ENCODE measurements around the gene ADAP1. TPM values are rescaled to one million over a fixed set of nuclear protein-coding genes. Genes with fewer than 3 reads are reported as not detected.
A peak's percentile ranks its signal among the peaks of the same experiment; 100 is the strongest.

The ADAP1 gene
- total and polyA plus RNA-seq, 2 of the 13 experiments (the other 11 are each of a cell fraction or from before 2014, with no cell fraction given) = 10.5 to 24.6 TPM

GRCh38 chr7:985915-986741 is 31.6 kb upstream of the ADAP1 start (continued):
- TF ChIP-seq, protein P1, sequence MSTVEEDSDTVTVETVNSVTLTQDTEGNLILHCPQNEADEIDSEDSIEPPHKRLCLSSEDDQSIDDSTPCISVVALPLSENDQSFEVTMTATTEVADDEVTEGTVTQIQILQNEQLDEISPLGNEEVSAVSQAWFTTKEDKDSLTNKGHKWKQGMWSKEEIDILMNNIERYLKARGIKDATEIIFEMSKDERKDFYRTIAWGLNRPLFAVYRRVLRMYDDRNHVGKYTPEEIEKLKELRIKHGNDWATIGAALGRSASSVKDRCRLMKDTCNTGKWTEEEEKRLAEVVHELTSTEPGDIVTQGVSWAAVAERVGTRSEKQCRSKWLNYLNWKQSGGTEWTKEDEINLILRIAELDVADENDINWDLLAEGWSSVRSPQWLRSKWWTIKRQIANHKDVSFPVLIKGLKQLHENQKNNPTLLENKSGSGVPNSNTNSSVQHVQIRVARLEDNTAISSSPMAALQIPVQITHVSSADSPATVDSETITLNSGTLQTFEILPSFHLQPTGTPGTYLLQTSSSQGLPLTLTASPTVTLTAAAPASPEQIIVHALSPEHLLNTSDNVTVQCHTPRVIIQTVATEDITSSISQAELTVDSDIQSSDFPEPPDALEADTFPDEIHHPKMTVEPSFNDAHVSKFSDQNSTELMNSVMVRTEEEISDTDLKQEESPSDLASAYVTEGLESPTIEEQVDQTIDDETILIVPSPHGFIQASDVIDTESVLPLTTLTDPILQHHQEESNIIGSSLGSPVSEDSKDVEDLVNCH (CRISPR knock-in tag; IDR thresholded peaks at IDR 0.05) = no peak
- TF ChIP-seq ZNF510 (CRISPR knock-in tag; IDR thresholded peaks at IDR 0.05; ENCODE audit: low read depth) (no peak), ZFP82 (CRISPR knock-in tag; IDR thresholded peaks at IDR 0.05; ENCODE audit: borderline replicate concordance) (no peak), ZNF101 (CRISPR knock-in tag; IDR thresholded peaks at IDR 0.05; ENCODE audit: borderline replicate concordance, low read depth) (no peak), YEATS4 (CRISPR knock-in tag; IDR thresholded peaks at IDR 0.05; ENCODE audit: borderline replicate concordance) (no peak), ERF (CRISPR knock-in tag; IDR thresholded peaks at IDR 0.05) (0 out of 2 replicates have a peak, but pooled peaks have one; percentile 28), ZFYVE20 (CRISPR knock-in tag; IDR thresholded peaks at IDR 0.05; ENCODE audit: borderline replicate concordance, low read depth) (no peak), ZNF580 (CRISPR knock-in tag; IDR thresholded peaks at IDR 0.05; ENCODE audit: borderline replicate concordance, low read depth) (peak; percentile 25; the same call in 1 of the 2 replicates), ZNF44 (CRISPR knock-in tag; IDR thresholded peaks at IDR 0.05) (no peak), HOXD1 (CRISPR knock-in tag; IDR thresholded peaks at IDR 0.05) (no peak), ZNF160 (CRISPR knock-in tag; IDR thresholded peaks at IDR 0.05) (no peak), HIC2 (CRISPR knock-in tag; IDR thresholded peaks at IDR 0.05; ENCODE audit: low read depth) (peak; percentile 88), ZNF343 (CRISPR knock-in tag; IDR thresholded peaks at IDR 0.05) (no peak), MLLT10 (CRISPR knock-in tag; IDR thresholded peaks at IDR 0.05) (no peak), FOSL2 (CRISPR knock-in tag; IDR thresholded peaks at IDR 0.05) (peak; percentile 86), HNRNPL (IDR thresholded peaks at IDR 0.05; ENCODE audit: low read depth, low read length) (peak; percentile 93), TGIF2 (CRISPR knock-in tag; IDR thresholded peaks at IDR 0.05) (no peak), RXRA (CRISPR knock-in tag; IDR thresholded peaks at IDR 0.05) (peak; percentile 25; the same call in 1 of the 2 replicates), SKI (IDR thresholded peaks at IDR 0.05; ENCODE audit: partially characterized antibody) (no peak), RELA (CRISPR knock-in tag; IDR thresholded peaks at IDR 0.05) (no peak)
- TF ChIP-seq, protein P2, sequence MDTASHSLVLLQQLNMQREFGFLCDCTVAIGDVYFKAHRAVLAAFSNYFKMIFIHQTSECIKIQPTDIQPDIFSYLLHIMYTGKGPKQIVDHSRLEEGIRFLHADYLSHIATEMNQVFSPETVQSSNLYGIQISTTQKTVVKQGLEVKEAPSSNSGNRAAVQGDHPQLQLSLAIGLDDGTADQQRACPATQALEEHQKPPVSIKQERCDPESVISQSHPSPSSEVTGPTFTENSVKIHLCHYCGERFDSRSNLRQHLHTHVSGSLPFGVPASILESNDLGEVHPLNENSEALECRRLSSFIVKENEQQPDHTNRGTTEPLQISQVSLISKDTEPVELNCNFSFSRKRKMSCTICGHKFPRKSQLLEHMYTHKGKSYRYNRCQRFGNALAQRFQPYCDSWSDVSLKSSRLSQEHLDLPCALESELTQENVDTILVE (CRISPR knock-in tag; IDR thresholded peaks at IDR 0.05) = no peak
- TF ChIP-seq, protein P3, sequence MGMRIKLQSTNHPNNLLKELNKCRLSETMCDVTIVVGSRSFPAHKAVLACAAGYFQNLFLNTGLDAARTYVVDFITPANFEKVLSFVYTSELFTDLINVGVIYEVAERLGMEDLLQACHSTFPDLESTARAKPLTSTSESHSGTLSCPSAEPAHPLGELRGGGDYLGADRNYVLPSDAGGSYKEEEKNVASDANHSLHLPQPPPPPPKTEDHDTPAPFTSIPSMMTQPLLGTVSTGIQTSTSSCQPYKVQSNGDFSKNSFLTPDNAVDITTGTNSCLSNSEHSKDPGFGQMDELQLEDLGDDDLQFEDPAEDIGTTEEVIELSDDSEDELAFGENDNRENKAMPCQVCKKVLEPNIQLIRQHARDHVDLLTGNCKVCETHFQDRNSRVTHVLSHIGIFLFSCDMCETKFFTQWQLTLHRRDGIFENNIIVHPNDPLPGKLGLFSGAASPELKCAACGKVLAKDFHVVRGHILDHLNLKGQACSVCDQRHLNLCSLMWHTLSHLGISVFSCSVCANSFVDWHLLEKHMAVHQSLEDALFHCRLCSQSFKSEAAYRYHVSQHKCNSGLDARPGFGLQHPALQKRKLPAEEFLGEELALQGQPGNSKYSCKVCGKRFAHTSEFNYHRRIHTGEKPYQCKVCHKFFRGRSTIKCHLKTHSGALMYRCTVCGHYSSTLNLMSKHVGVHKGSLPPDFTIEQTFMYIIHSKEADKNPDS (CRISPR knock-in tag; IDR thresholded peaks at IDR 0.05) = no peak
